ENCODE data around the gene PCDHA13.
A peak's percentile ranks its signal among the peaks of the same experiment; 100 is the strongest.
"Not testable (repeated sequence)": the region's sequence is repeated elsewhere in the genome, so short reads cannot be mapped to it uniquely, and the experiment has no call there.

PCDHA13 gene

DNA sequence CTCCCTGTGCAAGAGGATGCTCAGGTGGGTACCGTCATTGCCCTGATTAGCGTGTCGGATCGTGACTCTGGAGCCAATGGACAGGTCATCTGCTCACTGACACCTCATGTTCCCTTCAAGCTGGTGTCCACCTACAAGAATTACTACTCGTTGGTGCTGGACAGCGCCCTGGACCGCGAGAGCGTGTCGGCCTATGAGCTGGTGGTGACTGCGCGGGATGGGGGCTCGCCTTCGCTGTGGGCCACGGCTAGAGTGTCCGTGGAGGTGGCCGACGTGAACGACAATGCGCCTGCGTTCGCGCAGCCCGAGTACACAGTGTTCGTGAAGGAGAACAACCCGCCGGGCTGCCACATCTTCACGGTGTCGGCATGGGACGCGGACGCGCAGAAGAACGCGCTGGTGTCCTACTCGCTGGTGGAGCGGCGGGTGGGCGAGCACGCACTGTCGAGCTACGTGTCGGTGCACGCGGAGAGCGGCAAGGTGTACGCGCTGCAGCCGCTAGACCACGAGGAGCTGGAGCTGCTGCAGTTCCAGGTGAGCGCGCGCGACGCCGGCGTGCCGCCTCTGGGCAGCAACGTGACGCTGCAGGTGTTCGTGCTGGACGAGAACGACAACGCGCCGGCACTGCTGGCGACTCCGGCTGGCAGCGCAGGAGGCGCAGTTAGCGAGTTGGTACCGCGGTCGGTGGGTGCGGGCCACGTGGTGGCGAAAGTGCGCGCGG is 5.2 kb upstream of the PCDHA13 start:
- peaks cover 3 to 10% of the 10 kb centered on the region in 2 donors for H3K27me3 ChIP-seq (ENCODE audit: control insufficient read depth in 1 of 2, insufficient read depth in 2 of 2, low read length in 2 of 2)
- not testable (repeated sequence) for H3K4me1 ChIP-seq (ENCODE audit: control insufficient read depth, insufficient read depth, low read length); H3K4me3 ChIP-seq (ENCODE audit: low read length in 2 of 2); H3K9ac ChIP-seq (ENCODE audit: low read length in 2 of 2); H3K36me3 ChIP-seq (ENCODE audit: control insufficient read depth in 2 of 2, insufficient read depth in 2 of 2, low read length in 2 of 2); H3K27ac ChIP-seq (ENCODE audit: low read length)
- H3K9me3 ChIP-seq (ENCODE audit: control insufficient read depth in 2 of 2, low read length in 2 of 2), result peaks cover 11 to 12% of the 10 kb centered on the region in 2 donors

DNA sequence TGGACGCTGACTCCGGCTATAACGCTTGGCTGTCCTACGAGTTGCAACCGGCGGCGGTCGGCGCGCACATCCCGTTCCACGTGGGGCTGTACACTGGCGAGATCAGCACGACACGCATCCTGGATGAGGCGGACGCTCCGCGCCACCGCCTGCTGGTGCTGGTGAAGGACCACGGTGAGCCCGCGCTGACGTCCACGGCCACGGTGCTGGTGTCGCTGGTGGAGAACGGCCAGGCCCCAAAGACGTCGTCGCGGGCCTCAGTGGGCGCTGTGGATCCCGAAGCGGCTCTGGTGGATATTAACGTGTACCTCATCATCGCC is 4.7 kb upstream of the PCDHA13 start:
- no peak overlapping the region for H3K9ac ChIP-seq (ENCODE audit: low read length in 2 of 2)
- H3K27me3 ChIP-seq (ENCODE audit: control insufficient read depth in 1 of 2, insufficient read depth in 2 of 2, low read length in 2 of 2), result peaks cover 5 to 14% of the 10 kb centered on the region in 2 donors
- no peak overlapping the region for H3K27ac ChIP-seq (ENCODE audit: low read length)
- no peaks in the 10 kb centered on the region for H3K36me3 ChIP-seq (ENCODE audit: control insufficient read depth in 2 of 2, insufficient read depth in 2 of 2, low read length in 2 of 2)
- no peak overlapping the region for H3K4me3 ChIP-seq (ENCODE audit: low read length in 2 of 2)
- peaks cover 9 to 13% of the 10 kb centered on the region in 2 donors for H3K9me3 ChIP-seq (ENCODE audit: control insufficient read depth in 2 of 2, low read length in 2 of 2)
- no peaks in the 10 kb centered on the region for H3K4me1 ChIP-seq (ENCODE audit: control insufficient read depth, insufficient read depth, low read length)

DNA sequence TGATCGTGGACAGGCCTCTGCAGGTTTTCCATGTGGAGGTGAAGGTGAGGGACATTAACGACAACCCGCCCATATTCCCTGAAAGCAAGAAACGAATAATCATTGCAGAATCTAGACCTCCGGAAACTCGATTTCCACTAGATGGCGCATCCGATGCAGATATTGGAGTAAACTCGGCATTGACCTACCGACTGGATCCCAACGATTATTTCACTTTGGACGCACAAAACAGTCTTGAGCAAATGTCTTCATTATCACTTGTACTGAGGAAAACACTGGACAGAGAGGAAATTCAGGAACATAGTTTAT is 621 bp downstream of the PCDHA13 start:
- Histone ChIP-seq H3K36me3 (ENCODE audit: control insufficient read depth in 2 of 2, insufficient read depth in 2 of 2, low read length in 2 of 2) (no peaks in the 10 kb centered on the region), H3K9me3 (ENCODE audit: control insufficient read depth in 2 of 2, low read length in 2 of 2) (peaks cover 14 to 15% of the 10 kb centered on the region in 2 donors), H3K27ac (ENCODE audit: low read length) (no peak overlapping the region), H3K27me3 (ENCODE audit: control insufficient read depth in 1 of 2, insufficient read depth in 2 of 2, low read length in 2 of 2) (peaks cover 10 to 17% of the 10 kb centered on the region in 2 donors), H3K9ac (ENCODE audit: low read length in 2 of 2) (no peak overlapping the region), H3K4me1 (ENCODE audit: control insufficient read depth, insufficient read depth, low read length) (no peaks in the 10 kb centered on the region), H3K4me3 (ENCODE audit: low read length in 2 of 2) (peak overlapping the region in 1 of 2 donors; percentile 49)

DNA sequence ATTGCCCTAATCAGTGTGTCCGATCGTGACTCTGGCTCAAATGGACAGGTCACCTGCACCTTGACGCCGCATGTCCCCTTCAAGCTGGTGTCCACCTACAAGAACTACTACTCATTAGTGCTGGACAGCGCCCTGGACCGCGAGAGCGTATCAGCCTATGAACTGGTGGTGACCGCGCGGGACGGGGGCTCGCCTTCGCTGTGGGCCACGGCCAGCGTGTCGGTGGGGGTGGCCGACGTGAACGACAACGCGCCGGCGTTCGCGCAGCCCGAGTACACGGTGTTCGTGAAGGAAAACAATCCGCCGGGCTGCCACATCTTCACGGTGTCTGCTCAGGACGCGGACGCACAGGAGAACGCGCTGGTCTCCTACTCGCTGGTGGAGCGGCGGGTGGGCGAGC is 1.4 kb downstream of the PCDHA13 start:
- Histone ChIP-seq H3K9ac (ENCODE audit: low read length in 2 of 2) (no peak overlapping the region), H3K9me3 (ENCODE audit: control insufficient read depth in 2 of 2, low read length in 2 of 2) (peaks cover 14 to 15% of the 10 kb centered on the region in 2 donors), H3K4me1 (ENCODE audit: control insufficient read depth, insufficient read depth, low read length) (no peaks in the 10 kb centered on the region), H3K36me3 (ENCODE audit: control insufficient read depth in 2 of 2, insufficient read depth in 2 of 2, low read length in 2 of 2) (no peaks in the 10 kb centered on the region), H3K27me3 (ENCODE audit: control insufficient read depth in 1 of 2, insufficient read depth in 2 of 2, low read length in 2 of 2) (peaks cover 10 to 17% of the 10 kb centered on the region in 2 donors), H3K27ac (ENCODE audit: low read length) (no peak overlapping the region), H3K4me3 (ENCODE audit: low read length in 2 of 2) (no peak overlapping the region)

DNA sequence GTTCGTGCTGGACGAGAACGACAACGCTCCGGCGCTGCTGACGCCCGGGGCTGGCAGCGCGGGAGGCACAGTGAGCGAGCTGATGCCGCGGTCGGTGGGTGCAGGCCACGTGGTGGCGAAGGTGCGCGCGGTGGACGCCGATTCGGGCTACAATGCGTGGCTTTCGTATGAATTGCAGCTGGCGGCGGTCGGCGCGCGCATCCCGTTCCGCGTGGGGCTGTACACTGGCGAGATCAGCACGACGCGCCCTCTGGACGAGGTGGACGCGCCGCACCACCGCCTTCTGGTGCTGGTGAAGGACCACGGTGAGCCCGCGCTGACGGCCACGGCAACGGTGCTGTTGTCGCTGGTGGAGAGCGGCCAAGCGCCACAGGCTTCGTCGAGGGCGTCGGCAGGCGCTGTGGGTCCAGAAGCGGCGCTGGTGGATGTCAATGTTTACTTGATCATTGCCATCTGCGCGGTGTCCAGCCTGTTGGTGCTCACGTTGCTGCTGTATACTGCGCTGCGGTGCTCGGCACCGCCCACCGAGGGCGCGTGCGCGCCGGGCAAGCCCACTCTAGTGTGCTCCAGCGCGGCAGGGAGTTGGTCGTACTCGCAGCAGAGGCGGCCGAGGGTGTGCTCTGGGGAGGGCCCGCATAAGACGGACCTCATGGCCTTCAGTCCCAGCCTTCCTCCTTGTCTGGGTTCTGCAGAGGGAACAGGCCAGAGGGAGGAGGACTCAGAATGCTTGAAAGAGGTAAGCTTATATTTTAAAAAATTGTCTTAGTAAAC is 2.2 kb downstream of the PCDHA13 start:
- Histone ChIP-seq H3K36me3 (ENCODE audit: control insufficient read depth in 2 of 2, insufficient read depth in 2 of 2, low read length in 2 of 2) (no peaks in the 10 kb centered on the region), H3K4me1 (ENCODE audit: control insufficient read depth, insufficient read depth, low read length) (no peaks in the 10 kb centered on the region), H3K27ac (ENCODE audit: low read length) (no peak overlapping the region), H3K27me3 (ENCODE audit: control insufficient read depth in 1 of 2, insufficient read depth in 2 of 2, low read length in 2 of 2) (peaks cover 10 to 17% of the 10 kb centered on the region in 2 donors), H3K9ac (ENCODE audit: low read length in 2 of 2) (no peak overlapping the region), H3K4me3 (ENCODE audit: low read length in 2 of 2) (no peak overlapping the region), H3K9me3 (ENCODE audit: control insufficient read depth in 2 of 2, low read length in 2 of 2) (peaks cover 14 to 15% of the 10 kb centered on the region in 2 donors)

DNA sequence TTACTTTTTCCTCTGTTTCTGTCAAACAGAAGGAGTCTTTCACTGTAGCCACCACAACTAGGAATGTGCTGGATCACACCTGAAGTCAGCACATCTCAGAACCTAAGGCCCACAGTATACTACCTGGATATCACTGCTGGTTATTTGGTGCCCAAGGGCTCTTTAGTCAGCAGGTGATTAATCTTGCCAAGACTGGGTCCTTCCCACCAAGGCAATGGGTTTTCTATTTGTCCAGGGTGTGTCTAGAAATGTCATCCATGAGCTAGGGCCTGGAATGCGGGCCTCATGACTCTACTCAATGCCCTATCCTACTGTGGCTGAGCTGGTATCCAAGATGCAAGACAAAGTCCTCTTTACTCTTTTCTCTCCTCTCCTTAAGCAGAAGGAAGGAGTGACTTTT is 34.4 kb downstream of the PCDHA13 start:
- Histone ChIP-seq H3K36me3 (ENCODE audit: control insufficient read depth in 2 of 2, insufficient read depth in 2 of 2, low read length in 2 of 2) (no peaks in the 10 kb centered on the region), H3K9ac (ENCODE audit: low read length in 2 of 2) (no peak overlapping the region), H3K27me3 (ENCODE audit: control insufficient read depth in 1 of 2, insufficient read depth in 2 of 2, low read length in 2 of 2) (no peaks in the 10 kb centered on the region), H3K27ac (ENCODE audit: low read length) (no peak overlapping the region), H3K4me3 (ENCODE audit: low read length in 2 of 2) (no peak overlapping the region), H3K4me1 (ENCODE audit: control insufficient read depth, insufficient read depth, low read length) (no peaks in the 10 kb centered on the region), H3K9me3 (ENCODE audit: control insufficient read depth in 2 of 2, low read length in 2 of 2) (peaks cover 0 to 3% of the 10 kb centered on the region in 2 donors)

DNA sequence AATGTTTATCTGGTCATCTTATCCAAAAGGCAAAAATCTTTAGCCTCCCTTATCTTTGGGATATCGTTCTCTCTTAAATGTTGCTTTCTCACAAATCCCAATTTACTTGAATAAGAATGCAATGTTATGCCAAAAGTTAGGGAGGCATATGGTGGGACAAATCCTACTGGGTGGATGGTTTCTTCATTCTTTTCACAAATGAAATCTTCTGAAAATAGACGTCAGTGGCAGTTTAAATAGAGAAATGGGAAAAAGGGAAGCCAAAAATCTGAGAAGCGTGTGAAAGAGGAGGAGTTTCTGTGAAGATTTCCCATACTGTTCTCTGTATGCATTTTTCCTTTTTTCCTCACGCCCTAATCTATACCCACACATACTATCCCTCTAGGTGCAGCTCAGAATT is 41.7 kb downstream of the PCDHA13 start:
- H3K27me3 ChIP-seq (ENCODE audit: control insufficient read depth in 1 of 2, insufficient read depth in 2 of 2, low read length in 2 of 2), result peaks cover 23 to 25% of the 10 kb centered on the region in 2 donors
- H3K9ac ChIP-seq (ENCODE audit: low read length in 2 of 2), result no peak overlapping the region
- no peak overlapping the region for H3K27ac ChIP-seq (ENCODE audit: low read length)
- no peaks in the 10 kb centered on the region for H3K36me3 ChIP-seq (ENCODE audit: control insufficient read depth in 2 of 2, insufficient read depth in 2 of 2, low read length in 2 of 2)
- peaks cover 19% of the 10 kb centered on the region for H3K4me1 ChIP-seq (ENCODE audit: control insufficient read depth, insufficient read depth, low read length)
- no peak overlapping the region for H3K4me3 ChIP-seq (ENCODE audit: low read length in 2 of 2)
- no peaks in the 10 kb centered on the region for H3K9me3 ChIP-seq (ENCODE audit: control insufficient read depth in 2 of 2, low read length in 2 of 2)

DNA sequence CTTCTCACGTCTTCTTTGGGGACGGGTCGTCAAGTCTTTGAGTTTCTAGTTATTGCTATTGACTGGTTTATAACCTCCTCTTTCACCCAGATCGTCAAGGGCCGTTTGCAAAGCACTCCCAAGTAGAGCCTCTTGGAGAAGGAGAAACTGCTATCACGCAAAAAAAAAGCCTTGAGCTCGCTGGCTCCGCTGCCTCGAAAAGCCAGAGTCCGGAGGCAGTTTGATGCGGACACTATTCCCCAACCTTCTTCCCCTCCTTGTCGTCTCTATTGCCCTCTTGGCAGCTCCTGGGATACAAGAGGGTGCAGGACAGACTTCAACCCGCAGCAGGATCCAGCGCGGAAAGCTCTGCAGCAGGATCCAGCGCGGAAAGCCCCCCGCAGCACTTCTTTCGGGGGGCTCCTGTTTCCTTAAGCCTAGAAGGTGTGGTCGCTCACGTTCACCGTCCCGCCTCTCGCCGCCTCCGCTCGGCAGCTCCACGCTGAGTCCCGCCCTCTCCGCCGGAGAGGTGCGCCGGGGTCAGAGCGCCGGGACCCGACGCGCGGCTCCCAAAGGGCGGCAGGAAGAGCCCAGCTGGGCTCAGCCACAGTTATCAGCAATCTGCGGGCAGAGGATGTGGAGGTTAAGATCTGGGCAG is 44.0 kb downstream of the PCDHA13 start, which contains the start of gene PCDHAC1:
Gene PCDHAC1 (plus strand): TSS at position 494 of the 637 bp plus-strand sequence. CDS start 594 bp downstream, outside the sequence.
- Histone ChIP-seq H3K9ac (ENCODE audit: low read length in 2 of 2) (no peak within 1 kb of the TSS), H3K4me1 (ENCODE audit: control insufficient read depth, insufficient read depth, low read length) (peaks cover 19% of the 10 kb centered on the region), H3K36me3 (ENCODE audit: control insufficient read depth in 2 of 2, insufficient read depth in 2 of 2, low read length in 2 of 2) (no peaks in the 10 kb centered on the region), H3K27ac (ENCODE audit: low read length) (no peak within 1 kb of the TSS), H3K27me3 (ENCODE audit: control insufficient read depth in 1 of 2, insufficient read depth in 2 of 2, low read length in 2 of 2) (peaks cover 25 to 30% of the 10 kb centered on the region in 2 donors), H3K4me3 (ENCODE audit: low read length in 2 of 2) (peak within 1 kb of the TSS; percentile 73 to 75), H3K9me3 (ENCODE audit: control insufficient read depth in 2 of 2, low read length in 2 of 2) (no peaks in the 10 kb centered on the region)

DNA sequence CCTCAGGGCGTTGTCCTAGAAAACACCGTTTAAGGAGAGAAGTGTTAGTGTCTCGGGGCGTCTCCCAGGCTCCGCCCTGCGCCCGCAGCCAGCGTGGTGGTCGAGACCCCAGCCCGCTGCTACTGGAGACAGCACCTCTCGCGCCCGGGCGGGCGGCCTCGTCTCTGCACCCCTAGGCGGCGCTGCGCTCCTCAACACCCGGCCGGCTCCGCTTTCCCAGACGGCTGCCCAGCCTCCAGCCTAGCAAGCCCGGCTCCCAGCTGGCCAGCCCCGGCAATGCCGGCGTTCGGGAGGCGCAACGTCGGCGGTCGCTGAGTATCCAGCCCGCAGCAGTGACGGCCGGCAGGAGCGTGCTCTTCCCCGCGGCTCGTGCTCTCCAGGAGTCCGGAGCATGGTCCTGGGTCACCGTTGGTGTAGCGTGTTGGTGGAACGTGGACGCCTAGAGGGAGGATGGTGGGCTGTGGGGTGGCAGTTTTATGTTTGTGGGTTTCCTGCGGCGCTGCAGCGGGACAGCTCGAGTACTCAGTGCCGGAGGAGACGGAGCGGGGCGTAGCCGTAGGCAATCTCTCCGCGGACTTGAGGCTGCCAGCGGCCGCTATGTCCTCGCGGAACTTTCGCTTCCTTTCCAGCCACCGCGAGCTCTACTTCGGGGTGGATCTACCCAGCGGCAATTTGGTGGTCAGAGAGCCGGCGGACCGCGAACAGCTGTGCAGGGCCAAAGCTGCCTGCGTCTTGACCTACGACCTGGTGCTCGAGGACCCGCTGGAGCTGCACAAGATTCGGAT is 44.7 kb downstream of the PCDHA13 start:
- Histone ChIP-seq H3K27me3 (ENCODE audit: control insufficient read depth in 1 of 2, insufficient read depth in 2 of 2, low read length in 2 of 2) (peaks cover 25 to 30% of the 10 kb centered on the region in 2 donors), H3K27ac (ENCODE audit: low read length) (no peak overlapping the region), H3K4me3 (ENCODE audit: low read length in 2 of 2) (peak overlapping the region; percentile 73 to 75), H3K36me3 (ENCODE audit: control insufficient read depth in 2 of 2, insufficient read depth in 2 of 2, low read length in 2 of 2) (no peaks in the 10 kb centered on the region), H3K9me3 (ENCODE audit: control insufficient read depth in 2 of 2, low read length in 2 of 2) (no peaks in the 10 kb centered on the region), H3K9ac (ENCODE audit: low read length in 2 of 2) (no peak overlapping the region), H3K4me1 (ENCODE audit: control insufficient read depth, insufficient read depth, low read length) (peaks cover 19% of the 10 kb centered on the region)

DNA sequence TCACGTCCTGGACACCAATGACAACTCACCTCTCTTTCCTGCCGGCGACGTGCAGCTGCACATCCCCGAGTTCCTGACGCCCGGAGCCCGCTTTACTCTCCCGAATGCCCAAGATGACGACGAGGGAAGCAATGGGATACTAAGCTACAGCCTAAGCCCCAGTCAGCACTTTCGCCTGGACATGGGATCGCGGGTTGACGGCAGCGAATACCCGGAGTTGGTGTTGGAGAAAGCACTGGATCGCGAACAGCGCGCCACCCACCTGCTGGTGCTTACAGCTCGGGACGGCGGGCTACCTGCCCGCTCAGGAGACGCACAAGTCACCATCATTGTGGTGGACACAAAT is 45.3 kb downstream of the PCDHA13 start:
- Histone ChIP-seq H3K9me3 (ENCODE audit: control insufficient read depth in 2 of 2, low read length in 2 of 2) (no peaks in the 10 kb centered on the region), H3K4me3 (ENCODE audit: low read length in 2 of 2) (peak overlapping the region; percentile 73 to 75), H3K27me3 (ENCODE audit: control insufficient read depth in 1 of 2, insufficient read depth in 2 of 2, low read length in 2 of 2) (peaks cover 25 to 30% of the 10 kb centered on the region in 2 donors), H3K9ac (ENCODE audit: low read length in 2 of 2) (no peak overlapping the region), H3K27ac (ENCODE audit: low read length) (no peak overlapping the region), H3K36me3 (ENCODE audit: control insufficient read depth in 2 of 2, insufficient read depth in 2 of 2, low read length in 2 of 2) (no peaks in the 10 kb centered on the region), H3K4me1 (ENCODE audit: control insufficient read depth, insufficient read depth, low read length) (peaks cover 19% of the 10 kb centered on the region)
